Brain pericyte (primary cell): ENCODE results near the gene PRKAG3.
"Not testable (repeated sequence)": the region's sequence is repeated elsewhere in the genome, so short reads cannot be mapped to it uniquely, and the experiment has no call there.

Experiments
- DNase-seq: peaks from one replicate; pipeline ENCODE4 v3.0.0-alpha.2; 2012; ENCODE audit warnings: low read depth, low spot score

Gene PRKAG3

GRCh38 chr2:218781691-218782527 lies 49.7 kb downstream of the PRKAG3 start, which contains the start of gene CYP27A1:
Gene CYP27A1, plus strand, starts transcription at chr2:218782147. Its CDS starts 36 bp downstream, at chr2:218782183.
- DNase-seq: no peak

- no peak for DNase-seq
Observed at GRCh38 chr2:218780851-218781690, 50.5 kb downstream of the PRKAG3 start.

- DNase-seq: no peak
Observed at GRCh38 chr2:218780046-218780445, 51.6 kb downstream of the PRKAG3 start.

GRCh38 chr2:218777276-218777990 lies 54.2 kb downstream of the PRKAG3 start:
- no peak for DNase-seq

- DNase-seq: no peak
Observed at GRCh38 chr2:218776488-218776887, 55.1 kb downstream of the PRKAG3 start.

- DNase-seq: no peak
Observed at GRCh38 chr2:218773881-218774280, 57.7 kb downstream of the PRKAG3 start.

GRCh38 chr2:218772759-218773158 lies 58.8 kb downstream of the PRKAG3 start:
- DNase-seq: not testable (repeated sequence)
